HepG2 (cell line): ENCODE measurements around the gene ACADS. TPM values are rescaled to one million over a fixed set of nuclear protein-coding genes. Genes with fewer than 3 reads are reported as not detected.

Experiments
- AHDC1 ChIP-seq: sonication (generic); formaldehyde crosslinking; IDR thresholded peaks from 2 replicates; pipeline ENCODE4 v1.5.1; 2020; ENCODE audit warnings: mild to moderate bottlenecking, missing genetic modification reagents, borderline replicate concordance
- CREB3 ChIP-seq: sonication (generic); formaldehyde crosslinking; IDR thresholded peaks from 2 replicates; pipeline ENCODE4 v1.5.0; 2020; ENCODE audit warnings: missing genetic modification reagents
- KAT2B ChIP-seq: fragments of 150-350 bp; IDR thresholded peaks from 2 replicates; pipeline ENCODE4 v1.6.1; 2014; ENCODE audit warnings: low read depth, low read length, borderline replicate concordance
- MAFF ChIP-seq: IDR thresholded peaks from 2 replicates; pipeline ENCODE4 v1.6.1; 2011; ENCODE audit warnings: low read depth, low read length, improper control_type of control experiment
- MED1 ChIP-seq: sonication (generic); formaldehyde crosslinking; IDR thresholded peaks from 2 replicates; pipeline ENCODE4 v1.4.0; 2020; ENCODE audit warnings: missing genetic modification reagents
- MED8 ChIP-seq: sonication (generic); formaldehyde crosslinking; IDR thresholded peaks from 2 replicates; pipeline ENCODE4 v1.8.1; 2023; ENCODE audit warnings: mild to moderate bottlenecking, missing genetic modification reagents; ENCODE audit not compliant: insufficient replicate concordance
- NFE2L1 ChIP-seq: sonication (generic); formaldehyde crosslinking; IDR thresholded peaks from 2 replicates; pipeline ENCODE4 v1.4.0; 2020; ENCODE audit warnings: missing genetic modification reagents, mild to moderate bottlenecking, borderline replicate concordance
- NFYC ChIP-seq: IDR thresholded peaks from 2 replicates; pipeline ENCODE4 v1.6.1; 2016; ENCODE audit warnings: missing genetic modification reagents, missing compliant biosample characterization
- WIZ ChIP-seq: sonication (generic); formaldehyde crosslinking; IDR thresholded peaks from 2 replicates; pipeline ENCODE4 v1.5.1; 2020; ENCODE audit warnings: mild to moderate bottlenecking, missing genetic modification reagents
- ZNF292 ChIP-seq: sonication (generic); formaldehyde crosslinking; IDR thresholded peaks from 2 replicates; pipeline ENCODE4 v1.8.1; 2022; ENCODE audit warnings: mild to moderate bottlenecking, low read depth, missing genetic modification reagents, borderline replicate concordance
- ZNF484 ChIP-seq: sonication (generic); formaldehyde crosslinking; IDR thresholded peaks from 2 replicates; pipeline ENCODE4 v1.5.1; 2020; ENCODE audit warnings: mild to moderate bottlenecking, low read depth, missing genetic modification reagents, borderline replicate concordance
- ZNF614 ChIP-seq: IDR thresholded peaks from 2 replicates; pipeline ENCODE4 v1.6.1; 2018; ENCODE audit warnings: missing biosample characterization, missing genetic modification reagents, inconsistent platforms, borderline replicate concordance
- ZNF790 ChIP-seq: sonication (generic); formaldehyde crosslinking; IDR thresholded peaks from 2 replicates; pipeline ENCODE4 v1.8.0; 2022; ENCODE audit warnings: missing genetic modification reagents, mild to moderate bottlenecking, borderline replicate concordance
- polyA plus RNA-seq, 8 experiments: library from polyadenylated mRNA; depleted of rRNA in 3 of 8; stranded (reverse) in 7 of 8; unstranded in 1 of 8; fragments of >200 nt; fragmentation: Illumina TruSeq in 4 of 8; extraction: Trizol in 4 of 8; gene quantifications; 2 replicates each; pipeline versions ENCODE4 v1.2.1 to v1.2.3, GENCODE V29; 2011 to 2016; ENCODE audit warnings: low read depth in 4 of 8, missing spikeins in 1 of 8, mixed read lengths in 1 of 8; ENCODE audit not compliant: insufficient read depth in 1 of 8
- total RNA-seq, 5 experiments: library from RNA; depleted of rRNA; stranded (reverse); fragments of >200 nt; fragmentation: Illumina TruSeq; extraction: Trizol; gene quantifications; 2 replicates each; pipeline ENCODE4 v1.2.3, GENCODE V29; 2016; ENCODE audit warnings: low read depth in 1 of 5
- TF ChIP-seq, protein P1 (sequence below): sonication (generic); formaldehyde crosslinking; IDR thresholded peaks from 2 replicates; pipeline ENCODE4 v1.8.1; 2022; ENCODE audit warnings: mild to moderate bottlenecking, missing genetic modification reagents
- TF ChIP-seq, protein P2 (sequence below): sonication (generic); formaldehyde crosslinking; IDR thresholded peaks from 2 replicates; pipeline ENCODE4 v1.5.0; 2020; ENCODE audit warnings: missing genetic modification reagents, mild to moderate bottlenecking, borderline replicate concordance
- TF ChIP-seq, protein P3 (sequence below): sonication (generic); formaldehyde crosslinking; IDR thresholded peaks from 2 replicates; pipeline ENCODE4 v1.4.0; 2020; ENCODE audit warnings: missing genetic modification reagents

The ACADS gene
- total and polyA plus RNA-seq, 2 of the 13 experiments (the other 11 are each of a cell fraction or from before 2014, with no cell fraction given), result 17.4 to 27.7 TPM

DNA sequence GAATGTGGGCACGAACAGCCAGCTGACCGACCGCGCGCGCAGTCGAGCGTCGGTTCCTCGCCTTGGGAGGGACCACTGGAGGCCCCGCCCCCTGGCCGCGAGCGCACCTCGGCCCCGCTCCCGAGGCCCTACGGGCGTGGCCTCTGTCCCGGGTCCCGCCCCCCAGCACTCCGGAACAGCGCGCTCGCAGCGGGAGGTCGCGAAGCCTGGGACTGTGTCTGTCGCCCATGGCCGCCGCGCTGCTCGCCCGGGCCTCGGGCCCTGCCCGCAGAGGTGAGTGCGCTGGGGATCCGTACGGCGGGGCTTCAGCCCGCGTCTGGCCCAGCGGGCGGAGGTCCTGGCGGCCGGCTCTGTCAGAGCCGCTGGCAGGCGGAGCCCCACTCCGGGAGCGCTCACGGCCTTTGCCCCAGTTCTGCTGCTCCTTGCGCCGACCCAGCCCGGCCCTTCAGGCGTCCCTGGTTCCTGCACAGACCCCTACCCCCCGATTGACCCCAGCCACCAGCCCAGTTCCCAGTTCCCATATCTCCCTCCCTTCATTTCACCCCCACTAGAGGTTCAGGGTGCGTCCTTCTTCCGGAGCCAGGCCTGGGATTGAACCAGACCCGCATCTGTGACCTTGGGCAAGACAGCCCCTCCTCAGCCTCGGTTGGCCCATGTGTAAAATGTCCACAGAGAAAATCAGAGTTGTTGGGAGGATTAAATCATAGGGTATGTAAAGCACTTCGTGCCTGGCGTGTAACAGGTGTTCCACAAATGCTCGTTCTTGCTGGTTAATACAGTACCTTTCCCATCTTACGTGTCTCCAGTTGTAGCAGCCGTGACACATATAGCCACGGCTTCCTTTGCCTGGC lies at the start of gene ACADS (continued):
- TF ChIP-seq AHDC1 (CRISPR knock-in tag) (no peak), NFYC (CRISPR knock-in tag) (no peak), ZNF790 (no peak), MED1 (CRISPR knock-in tag) (0 out of 2 replicates have a peak, but pooled peaks have one; percentile 27), ZNF292 (CRISPR knock-in tag) (no peak), MAFF (no peak), KAT2B (no peak), MED8 (CRISPR knock-in tag) (no peak), ZNF484 (CRISPR knock-in tag) (no peak), CREB3 (CRISPR knock-in tag) (0 out of 2 replicates have a peak, but pooled peaks have one; percentile 61), WIZ (CRISPR knock-in tag) (no peak), ZNF614 (CRISPR knock-in tag) (peak; percentile 17; the same call in 1 of the 2 replicates), NFE2L1 (CRISPR knock-in tag) (no peak)
- TF ChIP-seq, protein P1, sequence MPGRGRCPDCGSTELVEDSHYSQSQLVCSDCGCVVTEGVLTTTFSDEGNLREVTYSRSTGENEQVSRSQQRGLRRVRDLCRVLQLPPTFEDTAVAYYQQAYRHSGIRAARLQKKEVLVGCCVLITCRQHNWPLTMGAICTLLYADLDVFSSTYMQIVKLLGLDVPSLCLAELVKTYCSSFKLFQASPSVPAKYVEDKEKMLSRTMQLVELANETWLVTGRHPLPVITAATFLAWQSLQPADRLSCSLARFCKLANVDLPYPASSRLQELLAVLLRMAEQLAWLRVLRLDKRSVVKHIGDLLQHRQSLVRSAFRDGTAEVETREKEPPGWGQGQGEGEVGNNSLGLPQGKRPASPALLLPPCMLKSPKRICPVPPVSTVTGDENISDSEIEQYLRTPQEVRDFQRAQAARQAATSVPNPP (CRISPR knock-in tag), result 0 out of 2 replicates have a peak, but pooled peaks have one; percentile 2
- TF ChIP-seq, protein P2, sequence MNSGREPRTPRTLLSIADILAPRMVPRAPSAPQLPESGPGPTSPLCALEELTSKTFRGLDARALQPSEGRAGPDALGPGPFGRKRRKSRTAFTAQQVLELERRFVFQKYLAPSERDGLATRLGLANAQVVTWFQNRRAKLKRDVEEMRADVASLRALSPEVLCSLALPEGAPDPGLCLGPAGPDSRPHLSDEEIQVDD (CRISPR knock-in tag), result no peak
- TF ChIP-seq, protein P3, sequence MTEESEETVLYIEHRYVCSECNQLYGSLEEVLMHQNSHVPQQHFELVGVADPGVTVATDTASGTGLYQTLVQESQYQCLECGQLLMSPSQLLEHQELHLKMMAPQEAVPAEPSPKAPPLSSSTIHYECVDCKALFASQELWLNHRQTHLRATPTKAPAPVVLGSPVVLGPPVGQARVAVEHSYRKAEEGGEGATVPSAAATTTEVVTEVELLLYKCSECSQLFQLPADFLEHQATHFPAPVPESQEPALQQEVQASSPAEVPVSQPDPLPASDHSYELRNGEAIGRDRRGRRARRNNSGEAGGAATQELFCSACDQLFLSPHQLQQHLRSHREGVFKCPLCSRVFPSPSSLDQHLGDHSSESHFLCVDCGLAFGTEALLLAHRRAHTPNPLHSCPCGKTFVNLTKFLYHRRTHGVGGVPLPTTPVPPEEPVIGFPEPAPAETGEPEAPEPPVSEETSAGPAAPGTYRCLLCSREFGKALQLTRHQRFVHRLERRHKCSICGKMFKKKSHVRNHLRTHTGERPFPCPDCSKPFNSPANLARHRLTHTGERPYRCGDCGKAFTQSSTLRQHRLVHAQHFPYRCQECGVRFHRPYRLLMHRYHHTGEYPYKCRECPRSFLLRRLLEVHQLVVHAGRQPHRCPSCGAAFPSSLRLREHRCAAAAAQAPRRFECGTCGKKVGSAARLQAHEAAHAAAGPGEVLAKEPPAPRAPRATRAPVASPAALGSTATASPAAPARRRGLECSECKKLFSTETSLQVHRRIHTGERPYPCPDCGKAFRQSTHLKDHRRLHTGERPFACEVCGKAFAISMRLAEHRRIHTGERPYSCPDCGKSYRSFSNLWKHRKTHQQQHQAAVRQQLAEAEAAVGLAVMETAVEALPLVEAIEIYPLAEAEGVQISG (CRISPR knock-in tag), result peak; percentile 66
